ENCODE data around the gene EYS. TPM values are rescaled to one million over a fixed set of nuclear protein-coding genes. Genes with fewer than 3 reads are reported as not detected.

EYS gene
- total RNA-seq, 1 experiment from 2014 or later = not detected

DNA sequence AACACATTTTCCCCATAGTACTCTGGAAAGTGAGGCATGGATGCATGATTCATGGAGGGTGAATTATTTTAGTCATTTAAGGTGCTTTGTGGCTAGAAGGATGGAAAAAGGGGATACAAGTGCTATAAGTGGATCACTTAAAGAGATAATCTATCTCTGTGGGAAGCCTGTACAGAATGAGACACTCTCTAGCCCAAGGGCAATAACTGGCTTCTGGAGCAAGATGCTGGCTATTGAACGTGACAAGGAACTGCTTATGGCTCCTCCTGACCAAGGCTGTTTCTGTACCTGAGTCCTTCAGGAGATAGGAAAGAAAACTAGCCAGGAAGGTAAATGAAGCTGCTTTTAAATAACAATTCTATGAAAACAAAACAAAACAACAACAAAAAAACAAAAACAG lies 590.7 kb downstream of the EYS start:
- intact Hi-C loops (cut with micrococcal nuclease; ENCODE audit: unreplicated experiment) = no loop called here

DNA sequence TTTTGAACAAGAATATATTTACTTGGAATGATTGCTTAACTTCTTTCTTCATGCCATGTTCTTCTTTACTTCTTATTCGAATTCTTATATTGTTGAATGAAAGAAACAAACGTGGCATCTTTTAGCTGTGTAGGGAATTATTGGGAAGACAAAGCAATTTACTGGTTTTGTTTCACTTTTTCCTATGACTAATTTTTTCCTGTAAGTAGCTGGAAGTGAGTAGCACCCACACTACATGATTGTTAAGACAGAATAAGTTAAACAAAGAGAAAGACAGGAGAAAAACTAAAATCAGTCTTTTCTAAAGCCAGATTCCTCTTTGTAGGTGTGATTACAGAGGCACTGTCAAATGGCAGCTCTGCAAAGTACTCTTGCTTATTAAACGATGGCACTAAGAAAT lies 593.4 kb downstream of the EYS start:
- H3K9me3 ChIP-seq = no peaks in the 10 kb centered on the region
- peaks cover 5% of the 10 kb centered on the region for H3K27me3 Mint-ChIP-seq (ENCODE audit: insufficient read depth, unreplicated experiment)
- no peak overlapping the region for H3K4me3 ChIP-seq (ENCODE audit: low read depth, low read length)
- no peaks in the 10 kb centered on the region for H3K4me1 ChIP-seq
- no peaks in the 10 kb centered on the region for H3K36me3 ChIP-seq (ENCODE audit: control insufficient read depth, insufficient read depth, low read length)
- no peaks in the 10 kb centered on the region for H3K27me3 ChIP-seq (replicated peaks; ENCODE audit: control insufficient read depth, insufficient read depth, low read length)
- H3K9me3 Mint-ChIP-seq (ENCODE audit: unreplicated experiment) = no peaks in the 10 kb centered on the region
- no peak overlapping the region for H3K4me3 Mint-ChIP-seq (ENCODE audit: unreplicated experiment)
- H3K36me3 Mint-ChIP-seq (ENCODE audit: insufficient read depth, unreplicated experiment) = no peaks in the 10 kb centered on the region
- CTCF ChIA-PET = no interaction called here
- TF ChIP-seq, protein P1, sequence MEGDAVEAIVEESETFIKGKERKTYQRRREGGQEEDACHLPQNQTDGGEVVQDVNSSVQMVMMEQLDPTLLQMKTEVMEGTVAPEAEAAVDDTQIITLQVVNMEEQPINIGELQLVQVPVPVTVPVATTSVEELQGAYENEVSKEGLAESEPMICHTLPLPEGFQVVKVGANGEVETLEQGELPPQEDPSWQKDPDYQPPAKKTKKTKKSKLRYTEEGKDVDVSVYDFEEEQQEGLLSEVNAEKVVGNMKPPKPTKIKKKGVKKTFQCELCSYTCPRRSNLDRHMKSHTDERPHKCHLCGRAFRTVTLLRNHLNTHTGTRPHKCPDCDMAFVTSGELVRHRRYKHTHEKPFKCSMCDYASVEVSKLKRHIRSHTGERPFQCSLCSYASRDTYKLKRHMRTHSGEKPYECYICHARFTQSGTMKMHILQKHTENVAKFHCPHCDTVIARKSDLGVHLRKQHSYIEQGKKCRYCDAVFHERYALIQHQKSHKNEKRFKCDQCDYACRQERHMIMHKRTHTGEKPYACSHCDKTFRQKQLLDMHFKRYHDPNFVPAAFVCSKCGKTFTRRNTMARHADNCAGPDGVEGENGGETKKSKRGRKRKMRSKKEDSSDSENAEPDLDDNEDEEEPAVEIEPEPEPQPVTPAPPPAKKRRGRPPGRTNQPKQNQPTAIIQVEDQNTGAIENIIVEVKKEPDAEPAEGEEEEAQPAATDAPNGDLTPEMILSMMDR (IDR thresholded peaks at IDR 0.05; ENCODE audit: insufficient read depth in 1 of 2, low read depth in 1 of 2, low read length in 1 of 2, severe bottlenecking in 1 of 2, unreplicated experiment in 1 of 2) = no peak
- intact Hi-C loops (cut with micrococcal nuclease; ENCODE audit: unreplicated experiment) = no loop called here
- no peak for DNase-seq
- no TSS peak for BruUV-seq (replicated peaks)
- no peaks in the 10 kb centered on the region for H3K4me1 Mint-ChIP-seq (ENCODE audit: low read depth, unreplicated experiment)
- no peak overlapping the region for H3K27ac Mint-ChIP-seq (ENCODE audit: unreplicated experiment)
- POLR2A ChIA-PET = no interaction called here

More for the DNA sequence above, 590.7 kb downstream of the EYS start:
- Mint-ChIP-seq H3K36me3 (ENCODE audit: insufficient read depth, unreplicated experiment) (no peaks in the 10 kb centered on the region), H3K27me3 (ENCODE audit: insufficient read depth, unreplicated experiment) (peaks cover 3% of the 10 kb centered on the region), H3K4me1 (ENCODE audit: low read depth, unreplicated experiment) (no peaks in the 10 kb centered on the region), H3K27ac (ENCODE audit: unreplicated experiment) (no peak overlapping the region), H3K9me3 (ENCODE audit: unreplicated experiment) (no peaks in the 10 kb centered on the region), H3K4me3 (ENCODE audit: unreplicated experiment) (no peak overlapping the region)
- Histone ChIP-seq H3K36me3 (ENCODE audit: control insufficient read depth, insufficient read depth, low read length) (no peaks in the 10 kb centered on the region), H3K4me1 (no peaks in the 10 kb centered on the region), H3K27me3 (replicated peaks; ENCODE audit: control insufficient read depth, insufficient read depth, low read length) (no peaks in the 10 kb centered on the region), H3K9me3 (no peaks in the 10 kb centered on the region), H3K4me3 (ENCODE audit: low read depth, low read length) (no peak overlapping the region)
- TF ChIP-seq, protein P1 (IDR thresholded peaks at IDR 0.05; ENCODE audit: insufficient read depth in 1 of 2, low read depth in 1 of 2, low read length in 1 of 2, severe bottlenecking in 1 of 2, unreplicated experiment in 1 of 2) = no peak
- DNase-seq = no peak
- POLR2A ChIA-PET = no interaction called here
- no TSS peak for BruUV-seq (replicated peaks)
- CTCF ChIA-PET = no interaction called here

DNA sequence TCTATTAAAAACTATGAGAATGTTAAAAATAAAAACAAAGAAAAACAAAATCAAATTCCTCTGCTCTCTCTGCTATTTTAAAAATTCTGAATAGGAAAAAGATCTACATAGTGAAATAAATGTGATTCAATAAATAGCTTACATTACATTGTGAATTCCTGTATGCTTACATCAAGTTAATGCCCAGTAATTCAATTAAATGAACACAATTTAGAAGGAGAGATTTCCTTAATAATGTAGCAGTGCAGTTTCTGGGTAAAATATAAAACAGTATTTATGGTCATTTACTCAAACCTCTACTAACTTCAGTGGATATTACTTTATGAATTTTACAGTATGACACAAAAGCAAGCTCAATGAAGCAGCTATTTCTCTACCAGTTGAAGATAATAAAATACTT lies 594.6 kb downstream of the EYS start:
- Mint-ChIP-seq H3K27me3 (ENCODE audit: insufficient read depth, unreplicated experiment) (peaks cover 3% of the 10 kb centered on the region), H3K9me3 (ENCODE audit: unreplicated experiment) (no peaks in the 10 kb centered on the region), H3K27ac (ENCODE audit: unreplicated experiment) (no peak overlapping the region), H3K4me3 (ENCODE audit: unreplicated experiment) (no peak overlapping the region), H3K4me1 (ENCODE audit: low read depth, unreplicated experiment) (no peaks in the 10 kb centered on the region), H3K36me3 (ENCODE audit: insufficient read depth, unreplicated experiment) (no peaks in the 10 kb centered on the region)
- Histone ChIP-seq H3K9me3 (no peaks in the 10 kb centered on the region), H3K4me3 (ENCODE audit: low read depth, low read length) (no peak overlapping the region), H3K4me1 (no peaks in the 10 kb centered on the region), H3K36me3 (ENCODE audit: control insufficient read depth, insufficient read depth, low read length) (no peaks in the 10 kb centered on the region), H3K27me3 (replicated peaks; ENCODE audit: control insufficient read depth, insufficient read depth, low read length) (no peaks in the 10 kb centered on the region)
- ChIA-PET POLR2A (no interaction called here), CTCF (interaction anchor here (0.6 kb wide), 1 partner anchor 1494 kb away, joined by 3 read pairs; no protein-coding TSS in a partner anchor)
- TF ChIP-seq, protein P1 (IDR thresholded peaks at IDR 0.05; ENCODE audit: insufficient read depth in 1 of 2, low read depth in 1 of 2, low read length in 1 of 2, severe bottlenecking in 1 of 2, unreplicated experiment in 1 of 2) = no peak
- intact Hi-C loops (cut with micrococcal nuclease; ENCODE audit: unreplicated experiment) = no loop called here
- no peak for DNase-seq
- no TSS peak for BruUV-seq (replicated peaks)

Measured in Caco-2 (cell line).